Measurements from ENCODE around the gene HID1.

HID1 gene

GRCh38 chr17:74903034-74903433 lies 69.5 kb downstream of the HID1 start:
- DNase-seq (ENCODE audit: low read depth, low spot score), result no peak

GRCh38 chr17:74901353-74902135 lies 71.0 kb downstream of the HID1 start:
- DNase-seq (ENCODE audit: low read depth, low spot score), result no peak
